Natural killer cell treated with Interleukin-12 subunit alpha and Interleukin-12 subunit beta and Interleukin-15 and Interleukin-18, amount 100 ng/mL, for 72 hours (primary cell): ENCODE data around the gene FAR2. TPM values are rescaled to one million over a fixed set of nuclear protein-coding genes. Genes with fewer than 3 reads are reported as not detected.
A peak's percentile ranks its signal among the peaks of the same experiment; 100 is the strongest.

Experiments
- ATAC-seq, 2 donors: fragments of 150-1000 bp; cut with Tn5 transposase in 1 of 2; sonication (Bioruptor Pico), chemical (Tn5 transposase) in 1 of 2; 2 replicates each; pipeline ENCODE4 v1.10.0; 2021
- DNase-seq: peaks from one replicate; pipeline ENCODE4 v3.0.0; 2022; ENCODE audit warnings: low spot score
- H3K27ac Mint-ChIP-seq, 2 donors: 1 replicate in 1 of 2; 2 replicates in 1 of 2; pipeline ENCODE4 v1.8.0; 2022; ENCODE audit warnings: mixed read lengths in 2 of 2, mild to moderate bottlenecking in 1 of 2, moderate library complexity in 1 of 2
- H3K27me3 Mint-ChIP-seq, 2 donors: 1 replicate in 1 of 2; 2 replicates in 1 of 2; pipeline ENCODE4 v1.8.0; 2022; ENCODE audit warnings: mixed read lengths in 2 of 2
- H3K36me3 Mint-ChIP-seq: one replicate; pipeline ENCODE4 v1.8.0; 2022; ENCODE audit warnings: mixed read lengths
- H3K4me1 Mint-ChIP-seq, 2 donors: 1 replicate in 1 of 2; 2 replicates in 1 of 2; pipeline ENCODE4 v1.8.0; 2022; ENCODE audit warnings: low read depth in 2 of 2, mixed read lengths in 2 of 2, mild to moderate bottlenecking in 1 of 2
- H3K4me3 Mint-ChIP-seq: one replicate; pipeline ENCODE4 v1.8.0; 2022; ENCODE audit warnings: mixed read lengths
- H3K9me3 Mint-ChIP-seq: 2 replicates; pipeline ENCODE4 v1.8.0; 2022; ENCODE audit warnings: mixed read lengths
- total RNA-seq, 2 donors: library from RNA; stranded (reverse); gene quantifications; one replicate each; pipeline ENCODE4 v1.2.3, GENCODE V29; 2022

FAR2 gene
- total RNA-seq, 2 donors from 2014 or later = 13.5 to 38.4 TPM

- Mint-ChIP-seq H3K4me1 (no peaks in the 10 kb centered on the region), H3K27me3 (no peaks in the 10 kb centered on the region), H3K27ac (no peak overlapping the region), H3K36me3 (no peaks in the 10 kb centered on the region), H3K9me3 (no peaks in the 10 kb centered on the region), H3K4me3 (no peak overlapping the region)
- DNase-seq (no peak), ATAC-seq (peak in 1 of 2 donors; percentile 28)
Measured at GRCh38 chr12:29223426-29223825, 74.3 kb downstream of the FAR2 start.

- Mint-ChIP-seq H3K27me3 (no peaks in the 10 kb centered on the region), H3K4me1 (no peaks in the 10 kb centered on the region), H3K27ac (no peak overlapping the region), H3K9me3 (no peaks in the 10 kb centered on the region), H3K4me3 (no peak overlapping the region), H3K36me3 (no peaks in the 10 kb centered on the region)
- no peak for DNase-seq
- no peak for ATAC-seq
Measured at GRCh38 chr12:29223956-29224543, 75.0 kb downstream of the FAR2 start.

- H3K9me3 Mint-ChIP-seq = no peaks in the 10 kb centered on the region
Measured at GRCh38 chr12:29224572-29224971, 75.5 kb downstream of the FAR2 start.

GRCh38 chr12:29225834-29226233 lies 76.8 kb downstream of the FAR2 start:
- no peak overlapping the region for H3K4me3 Mint-ChIP-seq
- H3K27ac Mint-ChIP-seq = no peak overlapping the region
- H3K4me1 Mint-ChIP-seq = no peaks in the 10 kb centered on the region
- H3K36me3 Mint-ChIP-seq = no peaks in the 10 kb centered on the region
- DNase-seq (no peak), ATAC-seq (no peak)
- no peaks in the 10 kb centered on the region for H3K27me3 Mint-ChIP-seq
- H3K9me3 Mint-ChIP-seq = no peaks in the 10 kb centered on the region

More at GRCh38 chr12:29224572-29224971, 75.5 kb downstream of the FAR2 start:
- DNase-seq (no peak), ATAC-seq (no peak)
- Mint-ChIP-seq H3K4me1 (no peaks in the 10 kb centered on the region), H3K36me3 (no peaks in the 10 kb centered on the region), H3K27ac (no peak overlapping the region), H3K4me3 (no peak overlapping the region), H3K27me3 (no peaks in the 10 kb centered on the region)

- H3K27ac Mint-ChIP-seq = no peak overlapping the region
- DNase-seq (no peak), ATAC-seq (no peak)
- H3K4me1 Mint-ChIP-seq = no peaks in the 10 kb centered on the region
- H3K9me3 Mint-ChIP-seq = no peaks in the 10 kb centered on the region
- H3K36me3 Mint-ChIP-seq = no peaks in the 10 kb centered on the region
- H3K4me3 Mint-ChIP-seq = no peak overlapping the region
- no peaks in the 10 kb centered on the region for H3K27me3 Mint-ChIP-seq
Measured at GRCh38 chr12:29226616-29227015, 77.5 kb downstream of the FAR2 start.

- H3K4me3 Mint-ChIP-seq = no peak overlapping the region
- no peak overlapping the region for H3K27ac Mint-ChIP-seq
- no peaks in the 10 kb centered on the region for H3K9me3 Mint-ChIP-seq
- no peaks in the 10 kb centered on the region for H3K27me3 Mint-ChIP-seq
- ATAC-seq (no peak), DNase-seq (no peak)
- no peaks in the 10 kb centered on the region for H3K4me1 Mint-ChIP-seq
- H3K36me3 Mint-ChIP-seq = no peaks in the 10 kb centered on the region
Measured at GRCh38 chr12:29228474-29229157, 79.5 kb downstream of the FAR2 start.

GRCh38 chr12:29229158-29229505 lies 80.1 kb downstream of the FAR2 start:
- no peak overlapping the region for H3K4me3 Mint-ChIP-seq
- ATAC-seq = no peak
- no peaks in the 10 kb centered on the region for H3K9me3 Mint-ChIP-seq
- H3K27ac Mint-ChIP-seq = no peak overlapping the region
- no peaks in the 10 kb centered on the region for H3K4me1 Mint-ChIP-seq
- no peaks in the 10 kb centered on the region for H3K36me3 Mint-ChIP-seq
- no peaks in the 10 kb centered on the region for H3K27me3 Mint-ChIP-seq
- DNase-seq = no peak

- no peak for DNase-seq
- H3K36me3 Mint-ChIP-seq = no peaks in the 10 kb centered on the region
Measured at GRCh38 chr12:29229937-29230336, 80.9 kb downstream of the FAR2 start.

GRCh38 chr12:29230800-29231560 lies 81.9 kb downstream of the FAR2 start:
- no peaks in the 10 kb centered on the region for H3K36me3 Mint-ChIP-seq
- no peaks in the 10 kb centered on the region for H3K9me3 Mint-ChIP-seq
- ATAC-seq = peak in 1 of 2 donors; percentile 6
- no peak for DNase-seq
- H3K27me3 Mint-ChIP-seq = no peaks in the 10 kb centered on the region
- H3K4me1 Mint-ChIP-seq = no peaks in the 10 kb centered on the region
- no peak overlapping the region for H3K27ac Mint-ChIP-seq
- no peak overlapping the region for H3K4me3 Mint-ChIP-seq

More at GRCh38 chr12:29229937-29230336, 80.9 kb downstream of the FAR2 start:
- ATAC-seq = no peak
- Mint-ChIP-seq H3K4me1 (no peaks in the 10 kb centered on the region), H3K27ac (no peak overlapping the region), H3K27me3 (no peaks in the 10 kb centered on the region), H3K9me3 (no peaks in the 10 kb centered on the region), H3K4me3 (no peak overlapping the region)

- H3K4me3 Mint-ChIP-seq = no peak overlapping the region
- DNase-seq (no peak), ATAC-seq (no peak)
- H3K27ac Mint-ChIP-seq = no peak overlapping the region
- H3K9me3 Mint-ChIP-seq = no peaks in the 10 kb centered on the region
- H3K36me3 Mint-ChIP-seq = no peaks in the 10 kb centered on the region
- H3K4me1 Mint-ChIP-seq = no peaks in the 10 kb centered on the region
- H3K27me3 Mint-ChIP-seq = no peaks in the 10 kb centered on the region
Measured at GRCh38 chr12:29232086-29232485, 83.0 kb downstream of the FAR2 start.

GRCh38 chr12:29234552-29234951 lies 85.5 kb downstream of the FAR2 start:
- ATAC-seq = no peak
- Mint-ChIP-seq H3K4me1 (no peaks in the 10 kb centered on the region), H3K9me3 (no peaks in the 10 kb centered on the region)

GRCh38 chr12:29234965-29235626 lies 86.0 kb downstream of the FAR2 start:
- H3K4me3 Mint-ChIP-seq = no peak overlapping the region
- no peak overlapping the region for H3K27ac Mint-ChIP-seq
- no peaks in the 10 kb centered on the region for H3K27me3 Mint-ChIP-seq
- no peaks in the 10 kb centered on the region for H3K9me3 Mint-ChIP-seq
- H3K36me3 Mint-ChIP-seq = no peaks in the 10 kb centered on the region
- peak in 1 of 2 donors; percentile 38 for ATAC-seq
- H3K4me1 Mint-ChIP-seq = no peaks in the 10 kb centered on the region
- no peak for DNase-seq

More at GRCh38 chr12:29234552-29234951, 85.5 kb downstream of the FAR2 start:
- Mint-ChIP-seq H3K4me3 (no peak overlapping the region), H3K36me3 (no peaks in the 10 kb centered on the region), H3K27ac (no peak overlapping the region), H3K27me3 (no peaks in the 10 kb centered on the region)
- no peak for DNase-seq

GRCh38 chr12:29238822-29239291 lies 89.8 kb downstream of the FAR2 start:
- Mint-ChIP-seq H3K4me3 (no peak overlapping the region), H3K4me1 (peaks cover 15 to 27% of the 10 kb centered on the region in 2 donors), H3K9me3 (no peaks in the 10 kb centered on the region), H3K27ac (no peak overlapping the region), H3K36me3 (no peaks in the 10 kb centered on the region), H3K27me3 (no peaks in the 10 kb centered on the region)
- no peak for DNase-seq
- ATAC-seq = no peak

GRCh38 chr12:29239336-29239735 lies 90.3 kb downstream of the FAR2 start:
- DNase-seq (no peak), ATAC-seq (no peak)
- Mint-ChIP-seq H3K4me1 (peaks cover 20 to 30% of the 10 kb centered on the region in 2 donors), H3K27me3 (no peaks in the 10 kb centered on the region), H3K9me3 (no peaks in the 10 kb centered on the region), H3K27ac (no peak overlapping the region), H3K4me3 (no peak overlapping the region), H3K36me3 (no peaks in the 10 kb centered on the region)
